ENCODE data around the gene AIDA.
"Not testable (repeated sequence)": the region's sequence is repeated elsewhere in the genome, so short reads cannot be mapped to it uniquely, and the experiment has no call there.

DNA sequence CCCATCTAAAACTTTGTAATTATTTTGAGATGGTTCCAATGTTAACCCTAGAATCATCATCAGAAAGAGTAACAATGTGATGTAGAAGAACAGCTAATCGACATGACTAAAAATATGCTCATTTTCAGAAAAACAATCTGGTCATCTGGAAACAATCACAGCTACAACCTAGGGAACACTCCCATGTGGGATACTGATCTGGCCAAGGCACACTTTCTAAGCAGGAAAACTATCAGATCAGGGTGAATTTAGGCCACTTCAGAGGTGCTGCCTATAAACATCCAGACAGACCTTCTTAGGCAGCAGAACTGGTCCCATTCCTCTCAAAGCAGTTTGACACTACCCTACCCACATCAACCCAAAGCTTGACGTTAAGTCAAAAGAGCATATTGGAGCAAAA is 43.2 kb downstream of the AIDA start:
- not testable (repeated sequence) for TF ChIP-seq CTCF (IDR thresholded peaks at IDR 0.05; ENCODE audit: low read length); EZH2 (IDR thresholded peaks at IDR 0.05; ENCODE audit: borderline replicate concordance, low read length)

All from OCI-LY1 (cell line).